Transverse colon (tissue), 4 donors: ENCODE results near the gene PLCD3. TPM values are rescaled to one million over a fixed set of nuclear protein-coding genes. Genes with fewer than 3 reads are reported as not detected.

Experiments
- DNase-seq: peaks from one replicate; pipeline ENCODE4 v3.0.0-alpha.2; 2019
- H3K27ac ChIP-seq, 4 donors: fragments of 200-600 bp; sonication (generic); 2 replicates each; pipeline ENCODE4 v1.5.1; 2016 to 2018; ENCODE audit warnings: inconsistent platforms in 4 of 4
- H3K27me3 ChIP-seq: fragments of 200-600 bp; sonication (generic); 2 replicates; pipeline ENCODE4 v1.5.1; 2017; ENCODE audit warnings: inconsistent platforms
- H3K36me3 ChIP-seq, 4 donors: fragments of 200-600 bp; sonication (generic); 2 replicates each; pipeline ENCODE4 v1.5.1; 2017 to 2019; ENCODE audit warnings: inconsistent platforms in 4 of 4
- H3K4me1 ChIP-seq, 4 donors: fragments of 200-600 bp; sonication (generic); 2 replicates each; pipeline ENCODE4 v1.5.1; 2017 to 2020; ENCODE audit warnings: inconsistent platforms in 4 of 4
- H3K4me3 ChIP-seq, 4 donors: fragments of 200-600 bp; sonication (generic); 1 replicate in 1 of 4; 2 replicates in 3 of 4; pipeline versions ENCODE4 v1.5.1 to v1.6.1; 2017 to 2019; ENCODE audit warnings: inconsistent platforms in 4 of 4
- H3K9me3 ChIP-seq, 2 donors: fragments of 200-600 bp; sonication (generic); 2 replicates each; pipeline ENCODE4 v1.5.1; 2017 to 2019; ENCODE audit warnings: inconsistent platforms in 2 of 2
- EP300 ChIP-seq: sonication (generic); formaldehyde crosslinking; IDR thresholded peaks from one replicate; pipeline ENCODE4 v1.6.1; 2017; ENCODE audit warnings: antibody characterized with exemption, low read depth
- POLR2A ChIP-seq: fragments of 450-650 bp; IDR thresholded peaks from one replicate; pipeline ENCODE4 v1.6.1; 2016; ENCODE audit warnings: antibody characterized with exemption, mild to moderate bottlenecking, moderate library complexity
- POLR2AphosphoS5 ChIP-seq, 3 donors: sonication (generic); formaldehyde crosslinking; IDR thresholded peaks; one replicate each; pipeline ENCODE4 v1.6.1; 2016; ENCODE audit warnings: antibody characterized with exemption in 3 of 3
- WGBS, 2 donors: methylation state at CpG; one replicate each; pipeline ENCODE4 v1.1.5; 2018; ENCODE audit warnings: low coverage in 1 of 2; 5-methylcytosine and 5-hydroxymethylcytosine counted together
- in situ Hi-C, 4 donors: fragments of 200-750 bp; cut with MboI; loops; one replicate each; pipeline versions ENCODE4 v1.15.0 to v1.15.1; 2017; ENCODE audit warnings: low sequenced_read_pairs in 3 of 4, low pct_ligation_motif_present in 1 of 4, low pct_unique_long_range_greater_than_20kb in 1 of 4
- intact Hi-C: fragments of 100-400 bp; cut with DNase I; formaldehyde crosslinking; loops from one replicate; pipeline ENCODE4 v1.15.1; 2023; ENCODE audit warnings: low total_unique reads
- total RNA-seq, 4 donors: library from RNA; depleted of rRNA; stranded (reverse); fragments of >200 nt; gene quantifications; one replicate each; pipeline ENCODE4 v1.1.0, GENCODE V29; 2016
- TF ChIP-seq, protein P1 (sequence below), 5 experiments: fragments of 200-600 bp in 3 of 5; fragments of 450-650 bp in 2 of 5; sonication (generic) in 3 of 5; IDR thresholded peaks; 1 replicate in 2 of 5; 2 replicates in 3 of 5; pipeline ENCODE4 v1.5.1; 2016 to 2017; ENCODE audit warnings: antibody characterized with exemption in 5 of 5, inconsistent platforms in 3 of 5, mild to moderate bottlenecking in 2 of 5, moderate library complexity in 1 of 5

The PLCD3 gene
- total RNA-seq, 4 donors from 2014 or later = 157 to 369 (median 335) TPM

DNA sequence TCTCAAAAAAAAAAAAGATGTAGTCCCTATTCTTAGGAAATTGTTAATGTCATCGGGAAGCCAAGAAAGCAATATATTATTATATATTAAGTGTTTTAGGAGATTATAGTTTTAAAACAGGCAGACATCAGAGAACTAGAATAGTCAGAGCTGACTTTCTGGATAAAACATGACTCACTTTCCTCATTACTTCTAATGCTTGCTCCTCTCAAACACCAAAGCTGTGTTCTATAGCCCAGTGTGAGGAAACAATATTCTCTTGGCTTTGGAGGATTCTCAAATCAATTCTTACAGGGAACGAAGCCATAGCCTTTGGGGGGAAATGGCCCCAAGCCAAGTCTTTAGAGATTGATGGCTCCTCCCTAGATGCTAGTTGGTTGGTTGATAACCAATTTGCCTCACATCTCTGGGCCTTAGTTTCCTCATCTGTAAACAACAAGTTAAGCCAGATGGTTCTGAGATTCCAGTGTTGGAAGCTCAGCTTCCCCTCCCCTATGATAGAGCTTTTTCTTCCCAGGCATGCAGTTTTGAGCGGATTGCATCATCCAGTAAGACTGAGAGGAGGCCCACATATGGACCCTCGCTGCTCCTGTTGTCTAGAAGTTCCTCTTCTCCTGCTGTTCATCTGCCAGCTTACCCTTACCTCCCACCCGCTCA is 58.8 kb downstream of the PLCD3 start:
- Histone ChIP-seq H3K4me1 (peaks cover 4 to 29% (median 9%) of the 10 kb centered on the region in 4 donors), H3K4me3 (no peak overlapping the region), H3K27ac (peak overlapping the region; percentile 53 to 76 (median 60)), H3K27me3 (no peaks in the 10 kb centered on the region), H3K9me3 (no peaks in the 10 kb centered on the region), H3K36me3 (peaks cover 0 to 9% (median 4%) of the 10 kb centered on the region in 4 donors)
- intact Hi-C loops (no loop called here), in situ Hi-C loops (no loop called here)
- TF ChIP-seq POLR2A (no peak), POLR2AphosphoS5 (IDR thresholded peaks at IDR 0.05) (peak in 1 of 3 donors; percentile 50)
- WGBS, 2 donors = 66 to 84% methylated on average over 5 of the region's 5 CpGs
- DNase-seq = peak; percentile 25

DNA sequence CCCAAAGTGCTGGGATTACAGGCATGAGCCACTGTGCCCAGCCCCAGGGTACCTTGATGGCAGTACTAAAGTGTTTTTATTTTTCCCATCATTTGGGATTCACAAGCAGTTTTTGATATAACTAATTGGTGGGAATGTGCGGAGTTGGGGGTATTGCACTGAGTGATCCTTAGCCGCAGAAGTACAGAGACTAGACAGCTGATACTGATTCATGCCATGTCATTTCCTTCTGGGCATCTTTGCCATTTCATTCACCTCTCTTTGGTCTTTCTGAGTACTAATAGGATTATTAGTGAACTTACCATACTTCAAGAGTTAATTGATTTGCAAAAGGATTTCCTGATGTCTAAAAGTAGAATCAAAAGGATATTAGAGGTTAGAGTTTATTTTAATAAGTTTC is 61.5 kb downstream of the PLCD3 start:
- TF ChIP-seq POLR2AphosphoS5 (IDR thresholded peaks at IDR 0.05) (no peak), EP300 (no peak), POLR2A (no peak)
- TF ChIP-seq, protein P1, sequence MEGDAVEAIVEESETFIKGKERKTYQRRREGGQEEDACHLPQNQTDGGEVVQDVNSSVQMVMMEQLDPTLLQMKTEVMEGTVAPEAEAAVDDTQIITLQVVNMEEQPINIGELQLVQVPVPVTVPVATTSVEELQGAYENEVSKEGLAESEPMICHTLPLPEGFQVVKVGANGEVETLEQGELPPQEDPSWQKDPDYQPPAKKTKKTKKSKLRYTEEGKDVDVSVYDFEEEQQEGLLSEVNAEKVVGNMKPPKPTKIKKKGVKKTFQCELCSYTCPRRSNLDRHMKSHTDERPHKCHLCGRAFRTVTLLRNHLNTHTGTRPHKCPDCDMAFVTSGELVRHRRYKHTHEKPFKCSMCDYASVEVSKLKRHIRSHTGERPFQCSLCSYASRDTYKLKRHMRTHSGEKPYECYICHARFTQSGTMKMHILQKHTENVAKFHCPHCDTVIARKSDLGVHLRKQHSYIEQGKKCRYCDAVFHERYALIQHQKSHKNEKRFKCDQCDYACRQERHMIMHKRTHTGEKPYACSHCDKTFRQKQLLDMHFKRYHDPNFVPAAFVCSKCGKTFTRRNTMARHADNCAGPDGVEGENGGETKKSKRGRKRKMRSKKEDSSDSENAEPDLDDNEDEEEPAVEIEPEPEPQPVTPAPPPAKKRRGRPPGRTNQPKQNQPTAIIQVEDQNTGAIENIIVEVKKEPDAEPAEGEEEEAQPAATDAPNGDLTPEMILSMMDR (IDR thresholded peaks at IDR 0.05) = no peak
- no peaks in the 10 kb centered on the region for H3K9me3 ChIP-seq
- DNase-seq = no peak
- in situ Hi-C loops (no loop called here), intact Hi-C loops (no loop called here)
- 92 to 96% methylated on average over 2 of the region's 2 CpGs for WGBS, 2 donors
- H3K4me3 ChIP-seq = no peak overlapping the region
- H3K36me3 ChIP-seq = peaks cover 0 to 9% (median 4%) of the 10 kb centered on the region in 4 donors
- no peaks in the 10 kb centered on the region for H3K27me3 ChIP-seq
- peaks cover 0 to 38% (median 8%) of the 10 kb centered on the region in 4 donors for H3K4me1 ChIP-seq
- H3K27ac ChIP-seq = no peak overlapping the region

DNA sequence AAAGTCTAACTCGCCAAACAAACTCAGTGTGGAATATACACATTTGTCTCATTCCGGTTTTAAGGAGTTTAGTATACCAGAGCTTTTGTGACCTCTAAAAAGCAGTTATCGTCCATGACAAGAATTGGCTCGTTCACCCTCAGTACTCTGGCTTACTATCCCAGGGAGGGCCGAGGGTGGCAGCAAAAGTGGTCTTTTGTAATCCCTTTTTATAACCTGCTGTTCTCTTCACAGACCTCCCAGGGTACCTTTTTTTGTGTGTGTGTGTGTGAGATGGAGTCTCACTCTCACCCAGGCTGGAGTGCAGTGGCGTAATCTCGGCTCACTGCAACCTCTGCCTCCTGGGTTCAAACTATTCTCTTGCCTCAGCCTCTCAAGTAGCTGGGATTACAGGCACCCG is 62.3 kb downstream of the PLCD3 start:
- 86 to 97% methylated on average over 7 to 8 of the region's 8 CpGs for WGBS, 2 donors
- in situ Hi-C loops = no loop called here
- H3K4me1 ChIP-seq = peaks cover 0 to 43% (median 10%) of the 10 kb centered on the region in 4 donors
- intact Hi-C loops = no loop called here
- DNase-seq = no peak
- no peaks in the 10 kb centered on the region for H3K27me3 ChIP-seq
- no peak overlapping the region for H3K4me3 ChIP-seq
- no peaks in the 10 kb centered on the region for H3K9me3 ChIP-seq
- H3K36me3 ChIP-seq = peaks cover 0 to 9% (median 4%) of the 10 kb centered on the region in 4 donors
- TF ChIP-seq EP300 (no peak), POLR2AphosphoS5 (IDR thresholded peaks at IDR 0.05) (no peak), POLR2A (no peak)
- TF ChIP-seq, protein P1 (IDR thresholded peaks at IDR 0.05) = no peak
- no peak overlapping the region for H3K27ac ChIP-seq

DNA sequence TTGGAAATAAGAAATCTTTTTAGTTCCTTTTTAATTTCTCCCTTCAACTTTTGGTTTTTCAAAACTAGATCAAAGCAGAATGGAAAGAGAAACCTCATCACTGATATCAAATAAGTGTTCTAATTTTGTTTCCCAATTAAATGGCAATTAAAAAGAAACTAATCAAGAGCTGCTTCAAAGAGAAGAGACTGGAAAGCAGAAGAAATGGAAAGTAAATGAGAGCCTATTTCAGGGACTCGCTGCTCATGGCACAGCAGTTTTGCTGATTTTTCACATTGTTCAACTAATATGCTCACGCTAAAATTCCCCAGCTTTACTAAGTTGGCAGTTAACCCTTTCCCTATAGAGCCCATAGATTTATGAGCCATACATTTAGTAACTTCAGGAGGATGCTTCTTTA is 64.7 kb downstream of the PLCD3 start:
- Histone ChIP-seq H3K4me1 (peaks cover 16 to 56% (median 32%) of the 10 kb centered on the region in 4 donors), H3K4me3 (no peak overlapping the region), H3K9me3 (no peaks in the 10 kb centered on the region), H3K27ac (peak overlapping the region in 1 of 4 donors; percentile 6), H3K27me3 (no peaks in the 10 kb centered on the region), H3K36me3 (peaks cover 0 to 9% (median 4%) of the 10 kb centered on the region in 4 donors)
- DNase-seq = no peak
- in situ Hi-C loops (no loop called here), intact Hi-C loops (no loop called here)
- TF ChIP-seq POLR2A (no peak), EP300 (no peak), POLR2AphosphoS5 (IDR thresholded peaks at IDR 0.05) (no peak)
- TF ChIP-seq, protein P1 (IDR thresholded peaks at IDR 0.05) = no peak
- 76 to 82% methylated on average over 2 of the region's 2 CpGs for WGBS, 2 donors
